D341Med (cell line): ENCODE data around the gene SLC8A1.

Source experiments
- DNase-seq: peaks from one replicate; pipeline ENCODE4 v3.0.0; 2012; ENCODE audit warnings: low spot score

The SLC8A1 gene

DNA sequence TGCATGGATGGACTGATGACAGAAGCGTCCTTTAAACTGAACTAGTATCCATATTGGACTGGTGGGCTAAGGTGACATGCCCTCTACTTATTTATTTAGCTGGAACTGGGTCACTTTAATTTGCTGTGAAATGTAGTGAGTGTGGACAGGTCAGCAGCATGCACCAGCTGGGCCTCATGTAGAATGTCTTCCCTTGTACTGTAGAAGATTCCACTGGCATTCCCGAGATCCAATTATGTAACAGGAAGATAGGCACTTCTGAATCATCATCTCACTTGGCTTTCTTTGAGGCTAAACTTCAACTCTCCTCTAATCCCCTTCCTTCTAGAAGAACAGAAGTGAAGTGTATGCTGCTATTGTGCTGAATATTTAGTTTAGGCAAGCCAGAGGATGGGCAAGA is 296.2 kb downstream of the SLC8A1 start:
- no peak for DNase-seq

DNA sequence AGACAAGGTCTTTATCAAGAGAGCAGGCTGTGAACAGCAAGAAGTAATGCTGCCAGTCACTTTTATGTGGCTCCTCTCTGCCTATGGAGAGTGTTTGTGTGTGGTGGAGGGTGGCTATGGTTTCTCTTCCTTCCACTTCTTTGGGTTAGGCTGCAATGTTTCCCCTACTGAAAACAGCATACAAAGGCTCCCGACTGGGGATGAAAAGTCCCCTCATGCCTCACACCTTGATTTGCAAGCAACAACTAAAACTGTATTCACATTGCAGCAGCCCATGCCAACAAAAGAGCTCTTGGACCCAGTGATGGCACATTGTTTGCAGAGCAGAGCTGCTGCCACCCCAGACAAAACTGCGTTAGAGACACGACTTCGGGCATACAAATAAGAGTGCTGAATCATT is 301.6 kb downstream of the SLC8A1 start:
- no peak for DNase-seq

DNA sequence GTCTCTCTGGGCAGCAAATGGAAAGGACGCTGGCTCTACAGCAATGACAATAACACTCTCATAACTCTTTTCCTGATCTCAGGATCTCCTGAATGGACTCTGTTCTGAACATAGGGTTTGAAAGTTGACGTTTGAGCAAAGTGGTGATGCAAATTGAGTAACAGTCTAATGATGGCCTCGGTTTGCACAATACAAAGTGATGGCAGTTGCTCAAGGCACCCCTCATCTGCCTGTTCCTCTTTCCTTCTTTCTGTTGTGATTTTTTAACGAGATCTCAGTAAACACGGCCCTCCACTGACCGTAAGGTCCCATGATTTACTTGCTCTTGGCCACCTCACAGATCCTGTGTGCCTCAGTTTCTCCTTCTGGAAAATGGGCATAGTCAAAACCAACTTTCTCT is 303.6 kb downstream of the SLC8A1 start:
- no peak for DNase-seq

- DNase-seq = no peak
Observed at GRCh38 chr2:40147360-40147759, 304.5 kb downstream of the SLC8A1 start.

DNA sequence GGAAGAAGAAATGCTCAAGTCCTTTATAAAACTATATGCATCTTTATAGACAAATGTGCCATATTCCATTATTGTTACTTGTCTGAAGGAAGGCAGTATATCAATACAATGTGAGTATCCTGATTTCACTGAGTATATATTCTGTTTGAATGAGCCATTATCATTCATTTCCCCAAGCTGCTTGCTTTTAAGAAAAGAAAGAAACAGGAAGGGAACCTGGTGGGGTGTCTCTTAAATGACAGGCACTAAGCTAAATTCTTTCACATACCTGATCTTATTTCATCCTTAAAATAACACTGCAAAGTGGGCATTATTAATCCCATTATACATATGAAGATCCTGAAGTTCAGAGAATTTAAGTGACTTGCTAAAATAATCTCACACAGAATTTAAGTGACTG is 307.9 kb downstream of the SLC8A1 start:
- DNase-seq = no peak

DNA sequence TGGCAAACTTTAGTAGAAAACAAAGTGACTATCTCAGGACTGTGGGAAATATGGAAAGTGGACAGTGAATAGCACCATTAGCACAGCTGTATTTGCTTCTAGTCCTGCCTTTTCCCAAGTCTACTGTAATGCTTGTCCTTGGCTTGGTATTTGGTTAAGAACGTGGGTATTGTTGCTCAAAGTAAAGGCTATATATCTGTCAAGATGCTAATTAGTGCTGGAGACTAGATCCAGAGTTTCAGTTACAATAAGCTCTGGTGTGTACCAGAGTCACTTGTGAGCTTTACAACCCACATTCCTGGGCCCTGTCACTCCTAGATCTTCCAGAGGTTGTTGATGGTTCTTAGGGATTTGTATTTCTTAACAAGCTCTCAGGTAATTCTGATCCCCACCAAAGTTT is 313.6 kb downstream of the SLC8A1 start:
- no peak for DNase-seq

- no peak for DNase-seq
Observed at GRCh38 chr2:40131081-40131704, 320.7 kb downstream of the SLC8A1 start.

DNA sequence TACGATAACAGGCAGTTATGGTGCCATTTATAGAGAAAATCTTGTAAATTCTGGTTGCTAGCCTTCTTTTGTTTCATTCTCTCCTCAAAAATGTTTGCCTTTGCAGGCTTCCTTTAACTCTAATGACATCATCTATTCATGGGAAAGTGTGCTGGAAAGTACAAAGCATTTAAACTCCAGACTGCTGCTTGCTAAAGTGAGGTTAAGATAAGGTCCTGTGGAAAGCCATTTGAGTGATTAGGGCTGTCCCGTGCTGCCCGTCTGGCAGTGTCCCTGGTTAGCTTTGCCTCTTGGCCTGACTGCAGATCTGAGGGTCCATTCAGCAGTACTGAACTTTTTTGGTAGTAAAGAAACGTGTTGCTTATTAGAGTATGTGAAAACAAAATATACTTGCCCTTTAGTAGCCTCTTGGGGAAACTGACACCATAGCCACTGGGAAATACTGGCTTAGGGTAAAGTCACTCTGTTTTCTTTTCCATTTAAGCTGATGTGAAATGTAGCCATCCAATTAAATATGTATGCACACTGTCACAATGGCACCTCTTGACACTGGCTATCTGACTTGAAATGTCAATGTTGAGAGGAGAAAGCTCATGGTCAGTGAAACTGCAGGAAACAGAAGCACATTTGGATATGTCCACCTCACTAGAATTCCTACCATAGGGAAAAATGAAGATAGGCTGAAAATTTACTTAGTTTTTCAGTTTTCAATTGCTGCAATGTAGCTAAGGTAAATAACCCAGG is 321.5 kb downstream of the SLC8A1 start:
- DNase-seq = no peak

DNA sequence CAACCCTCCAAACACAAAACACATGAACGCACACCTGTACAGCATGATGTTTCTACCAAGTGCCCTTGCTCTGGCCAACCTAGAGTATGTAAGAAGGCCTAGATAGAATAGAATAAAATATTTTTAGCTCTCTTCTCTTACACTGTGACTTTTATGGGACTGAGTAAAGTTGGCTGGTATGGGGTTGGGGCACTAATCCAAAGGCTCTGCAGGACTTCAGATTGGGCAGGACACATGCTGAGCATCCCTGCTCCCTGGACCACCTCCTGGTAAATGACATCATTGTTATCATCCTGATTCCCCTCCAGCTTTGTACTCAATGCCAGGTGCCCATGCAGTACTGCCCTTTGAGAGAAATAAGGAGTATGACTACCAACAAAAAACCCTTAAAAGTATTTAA is 322.2 kb downstream of the SLC8A1 start:
- DNase-seq = no peak

DNA sequence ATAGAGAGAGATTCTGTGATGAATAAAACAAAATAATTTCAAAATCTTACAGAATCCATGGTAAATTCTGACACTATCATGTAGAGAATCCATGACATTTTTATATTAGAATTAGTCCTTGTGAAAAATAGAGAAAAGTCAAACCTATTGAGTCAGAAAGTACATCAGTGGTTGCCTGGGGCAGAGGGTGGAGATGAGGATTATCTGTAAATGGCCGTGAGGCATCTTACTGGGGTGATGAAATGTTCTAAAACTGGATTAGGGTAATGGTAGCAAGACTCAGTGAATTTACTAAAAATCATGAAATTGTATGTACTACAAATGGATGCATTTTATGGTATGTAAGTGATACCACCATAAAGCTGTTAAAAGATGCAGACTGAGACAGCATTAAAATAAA is 323.1 kb downstream of the SLC8A1 start:
- DNase-seq = no peak

DNA sequence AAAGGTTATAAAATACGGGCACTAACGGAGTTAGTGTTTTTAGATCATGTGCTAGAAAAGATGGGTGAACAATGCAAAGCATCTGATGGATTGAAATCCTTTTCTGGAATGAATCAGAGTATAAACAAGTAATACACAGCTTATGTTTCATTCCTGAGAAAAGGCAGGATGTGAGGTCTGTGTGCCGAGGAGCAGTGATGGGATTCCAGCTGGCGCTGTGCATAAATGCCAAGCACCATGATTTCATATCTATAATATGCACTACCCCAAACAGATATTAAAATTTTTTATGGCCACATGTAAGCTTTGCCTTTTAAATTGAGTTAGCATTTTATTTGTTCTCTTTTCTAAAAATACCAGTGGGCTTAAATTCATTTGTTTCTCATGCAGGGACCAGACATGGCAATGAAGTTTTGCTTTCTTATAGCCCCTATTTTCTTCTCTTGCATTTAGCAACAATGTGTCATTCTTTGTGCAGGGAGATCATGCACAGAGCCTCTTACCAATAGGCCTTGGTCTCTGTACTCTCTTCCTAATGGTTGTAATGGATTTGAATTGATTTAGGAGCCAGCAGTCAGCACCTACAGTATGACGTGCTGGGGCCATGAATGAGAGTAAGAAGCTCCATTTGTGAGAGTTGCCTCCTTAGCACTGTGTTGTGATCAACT is 323.9 kb downstream of the SLC8A1 start:
- DNase-seq = no peak

DNA sequence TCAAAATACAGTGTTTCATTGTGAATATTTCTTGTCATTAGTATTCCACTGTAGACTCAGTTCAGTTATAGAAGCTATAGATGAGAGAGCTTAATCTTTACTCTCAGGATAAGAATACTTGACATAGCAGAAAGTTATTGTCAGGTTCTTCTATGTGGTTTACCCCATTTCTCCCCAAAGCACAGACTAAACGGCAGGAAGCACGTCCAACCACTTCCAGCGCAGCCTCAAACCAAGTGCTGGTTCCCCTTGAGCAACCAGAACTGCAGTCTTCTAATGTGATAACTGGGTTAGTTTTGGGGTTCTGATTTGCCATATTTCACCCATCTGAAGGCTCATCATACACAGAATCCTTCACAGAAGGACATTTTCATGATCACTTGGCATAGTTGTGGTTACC is 324.7 kb downstream of the SLC8A1 start:
- no peak for DNase-seq

DNA sequence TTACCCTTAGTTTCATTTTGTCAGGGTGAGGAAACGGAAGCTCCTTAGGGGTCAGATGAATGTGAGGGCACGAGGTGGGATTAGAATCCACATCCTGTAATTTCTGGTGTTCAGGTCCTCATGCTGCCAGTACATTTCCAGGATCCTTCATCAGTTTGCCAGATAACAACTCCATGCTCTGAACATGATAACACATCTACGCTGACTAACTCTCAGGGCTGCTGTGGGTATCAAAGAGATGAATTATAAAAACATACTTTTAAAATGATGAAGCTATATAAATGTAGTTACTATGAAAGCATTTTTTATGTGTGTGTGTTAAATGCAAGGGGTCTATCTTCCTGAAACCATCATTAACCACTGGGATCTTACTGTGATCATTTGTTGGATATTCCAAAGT is 325.9 kb downstream of the SLC8A1 start:
- no peak for DNase-seq

DNA sequence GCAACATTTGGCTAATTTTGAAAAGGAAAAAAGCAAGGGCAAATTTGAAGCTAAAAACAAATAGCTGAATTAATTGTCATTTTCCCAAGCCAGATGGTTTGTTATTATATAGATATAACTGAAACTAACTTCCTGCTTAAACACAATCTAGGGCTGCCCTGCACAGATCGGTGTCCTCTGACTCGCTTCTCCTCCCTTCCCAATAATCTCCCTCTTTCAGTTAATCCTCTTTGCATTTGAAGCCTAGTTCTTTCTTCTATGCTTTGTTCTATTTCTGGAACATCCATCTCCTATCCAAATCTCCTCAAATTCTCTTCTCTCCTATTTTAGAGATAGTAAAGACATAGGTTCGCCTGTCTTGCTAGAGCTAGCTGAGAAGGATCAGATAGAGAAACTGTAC is 328.1 kb downstream of the SLC8A1 start:
- DNase-seq = peak; percentile 51

GRCh38 chr2:40123326-40123725 is 328.6 kb downstream of the SLC8A1 start:
- DNase-seq = no peak

DNA sequence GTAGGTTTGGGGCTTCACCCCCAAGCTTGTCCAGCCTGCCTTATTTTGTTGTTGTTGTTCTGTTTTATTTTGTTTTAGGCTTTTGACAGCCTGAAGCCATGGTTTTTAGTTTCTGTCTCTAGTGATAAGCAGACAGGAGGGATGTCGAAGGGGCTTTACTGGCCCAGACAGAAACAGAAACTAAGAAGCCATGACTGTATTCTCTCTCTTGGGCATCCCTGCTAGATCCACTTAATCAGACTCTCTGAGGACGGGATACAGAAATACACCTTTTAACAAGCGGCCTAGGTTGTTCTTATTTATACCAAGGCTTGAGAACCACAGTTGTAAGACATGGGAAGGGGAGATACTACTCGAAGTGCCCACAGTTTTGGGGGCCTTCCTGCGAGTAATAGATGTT is 330.9 kb downstream of the SLC8A1 start:
- no peak for DNase-seq

DNA sequence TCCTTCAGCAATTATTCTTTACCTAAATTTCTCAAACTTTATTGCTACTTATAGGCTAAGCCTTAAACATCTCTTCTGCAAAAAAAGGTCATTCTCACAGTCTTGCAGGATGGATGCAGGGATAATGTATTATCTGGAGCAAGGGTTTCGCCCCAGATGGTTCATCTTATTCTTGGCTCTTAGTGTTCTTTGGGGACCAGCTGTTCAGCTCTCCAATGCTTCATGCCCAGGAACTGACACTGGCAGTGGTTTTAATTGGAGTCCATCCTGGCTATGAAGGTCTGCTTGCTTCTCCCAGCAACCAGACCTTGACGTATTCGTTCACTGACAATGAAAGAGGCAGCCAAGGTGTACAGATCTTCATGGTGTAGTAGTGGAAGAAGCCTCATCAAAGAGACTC is 331.9 kb downstream of the SLC8A1 start:
- peak; percentile 42 for DNase-seq

DNA sequence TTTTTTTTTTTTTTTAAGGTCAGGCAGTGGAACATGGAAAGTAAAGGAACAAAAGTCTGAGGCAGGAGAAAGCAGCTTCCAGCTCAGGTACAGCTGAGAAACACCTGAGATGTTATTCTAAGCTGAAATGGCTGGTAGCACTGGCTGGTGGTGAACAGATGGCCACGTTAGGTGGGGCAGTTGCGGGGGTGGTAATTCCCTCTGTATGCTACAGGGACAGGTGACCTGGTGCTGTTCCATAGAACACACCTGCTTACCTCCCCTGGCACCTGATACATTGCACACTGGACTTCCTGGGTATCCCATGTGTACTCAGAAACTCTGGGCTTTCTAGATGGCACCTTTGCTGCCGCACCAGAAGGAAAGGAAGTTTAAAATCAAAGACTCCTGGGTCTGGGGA is 333.3 kb downstream of the SLC8A1 start:
- no peak for DNase-seq

- DNase-seq = no peak
Observed at GRCh38 chr2:40115894-40116293, 336.0 kb downstream of the SLC8A1 start.

DNA sequence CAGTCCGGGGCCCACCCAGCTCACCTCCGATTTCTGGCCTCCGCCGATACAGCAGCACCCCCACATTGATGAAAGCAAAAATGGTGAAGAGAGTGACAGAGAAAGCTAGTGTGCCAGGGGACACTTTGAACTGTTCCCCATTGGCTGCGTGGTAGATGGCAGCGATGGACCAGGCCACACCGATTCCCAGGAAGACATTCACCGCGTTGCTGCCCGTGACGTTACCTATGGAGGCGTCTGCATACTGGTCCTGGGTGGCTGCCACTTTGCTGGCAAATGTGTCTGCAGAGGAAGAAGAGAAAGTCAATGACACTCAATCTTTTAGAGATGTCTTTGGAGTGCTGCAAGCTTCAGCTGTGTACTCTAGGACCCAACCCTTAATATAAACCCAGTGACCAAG is 336.5 kb downstream of the SLC8A1 start:
- DNase-seq = no peak

DNA sequence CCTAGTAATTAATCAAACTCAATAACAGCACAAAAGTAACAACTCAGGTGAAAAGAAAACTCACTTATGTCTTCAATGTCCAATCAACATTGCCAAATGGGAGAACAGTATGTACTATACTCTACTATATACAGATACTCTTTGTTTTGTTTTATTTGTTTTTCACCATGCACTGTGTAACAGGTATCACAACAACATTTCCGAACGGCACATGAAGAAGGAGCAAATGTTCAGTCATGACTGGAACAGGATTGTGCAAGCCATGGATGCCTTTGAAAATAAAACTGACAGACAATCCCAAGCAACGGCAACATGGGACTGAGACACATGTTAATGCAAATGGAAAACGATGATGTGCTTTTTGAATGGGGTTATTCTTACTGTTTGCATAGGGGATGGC is 337.9 kb downstream of the SLC8A1 start:
- DNase-seq = no peak

- no peak for DNase-seq
Observed at GRCh38 chr2:40113272-40113968, 338.5 kb downstream of the SLC8A1 start.

DNA sequence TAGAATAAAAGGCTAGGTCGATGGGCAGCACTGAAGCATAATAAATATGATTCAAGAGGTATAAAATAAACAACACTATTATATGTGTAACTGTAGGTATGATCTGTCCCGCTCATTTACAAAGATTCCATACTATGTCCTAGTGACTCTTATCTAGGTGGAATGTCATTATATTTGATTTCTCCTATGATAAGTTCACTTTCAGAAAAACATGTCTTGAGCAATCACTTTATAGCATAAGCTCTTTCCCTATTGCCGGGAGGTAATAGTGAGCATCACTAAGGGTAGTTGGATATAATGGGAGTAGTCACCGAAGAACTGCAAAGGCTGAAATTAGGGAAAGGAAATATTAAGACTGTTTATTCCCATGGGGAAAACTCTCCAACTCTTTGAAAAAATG is 342.5 kb downstream of the SLC8A1 start:
- no peak for DNase-seq
